OCI-LY1 (cell line): ENCODE results near the gene PLCG2.

Source experiments
- CTCF ChIP-seq: fragments of 200-600 bp; sonication (generic), shearing (Covaris generic); IDR thresholded peaks from 2 replicates; pipeline ENCODE4 v1.5.1; 2017; ENCODE audit warnings: mild to moderate bottlenecking, antibody characterized with exemption, low read length, moderate library complexity, mixed read lengths
- EZH2 ChIP-seq: fragments of 200-600 bp; sonication (generic), shearing (Covaris generic); IDR thresholded peaks from 2 replicates; pipeline ENCODE4 v1.8.0; 2017; ENCODE audit warnings: borderline replicate concordance, mixed run types, mild to moderate bottlenecking, antibody characterized with exemption, low read length, moderate library complexity, mixed read lengths

GRCh38 chr16:81863630-81864352 lies 84.7 kb downstream of the PLCG2 start:
- no peak for TF ChIP-seq EZH2
- TF ChIP-seq CTCF = no peak
